GM19452 (cell line): ENCODE results near the gene TNFAIP2.
"Not testable (repeated sequence)": the region's sequence is repeated elsewhere in the genome, so short reads cannot be mapped to it uniquely, and the experiment has no call there.

ENCODE experiments used
- ATAC-seq: cut with Tn5 transposase; IDR thresholded peaks from one replicate; pipeline ENCODE4 v1.9.1; 2021; ENCODE audit not compliant: unreplicated experiment

TNFAIP2 gene

DNA sequence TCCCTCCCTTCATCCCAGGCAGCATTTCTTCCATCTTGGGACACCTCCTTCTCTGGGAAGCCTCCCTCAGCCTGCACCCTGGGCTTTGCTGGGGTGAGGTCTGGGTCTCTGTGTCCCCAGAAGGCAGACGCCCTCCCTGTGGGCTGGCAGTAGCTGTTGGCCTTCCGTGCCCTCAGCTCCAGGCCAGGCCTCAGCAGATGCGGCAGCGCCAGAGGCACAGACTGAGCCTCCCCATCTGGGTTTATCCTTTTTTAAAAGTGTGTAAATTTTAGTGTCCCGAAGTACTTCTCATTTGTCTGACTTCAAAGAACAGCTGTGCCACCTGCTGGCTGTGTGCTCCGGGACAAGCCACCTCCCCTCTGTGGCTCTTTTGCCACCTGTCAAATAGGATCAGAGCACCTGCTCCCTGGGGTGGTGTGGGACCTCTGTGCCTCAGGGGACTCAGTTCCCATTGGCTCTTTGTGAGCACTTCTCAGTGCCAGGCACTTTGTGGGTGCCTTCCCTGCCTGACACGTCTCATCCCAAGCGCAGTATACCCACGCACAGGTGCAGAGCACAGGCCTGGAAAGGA, 17.6 kb upstream of the TNFAIP2 start:
- no peak for ATAC-seq

DNA sequence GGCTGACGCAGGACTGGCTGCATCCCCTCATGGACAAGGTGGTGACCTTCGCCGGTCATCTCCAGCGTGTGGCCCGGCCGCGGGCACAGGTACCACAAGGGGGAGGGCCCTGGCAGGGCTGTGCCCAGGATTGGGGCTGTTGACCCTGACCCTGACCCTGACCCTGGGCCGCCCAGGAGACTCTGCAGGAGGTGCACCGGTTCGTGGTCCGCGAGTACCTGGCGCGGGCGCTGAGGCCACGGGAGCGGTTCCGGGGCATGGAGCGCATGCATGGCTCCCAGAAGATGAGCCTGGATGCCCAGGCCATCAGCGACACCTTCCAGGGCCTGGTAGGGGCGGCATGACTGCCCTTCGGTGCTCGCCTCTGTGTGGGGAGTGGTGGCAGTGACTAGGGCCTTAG, 15.8 kb upstream of the TNFAIP2 start:
- ATAC-seq = no peak

DNA sequence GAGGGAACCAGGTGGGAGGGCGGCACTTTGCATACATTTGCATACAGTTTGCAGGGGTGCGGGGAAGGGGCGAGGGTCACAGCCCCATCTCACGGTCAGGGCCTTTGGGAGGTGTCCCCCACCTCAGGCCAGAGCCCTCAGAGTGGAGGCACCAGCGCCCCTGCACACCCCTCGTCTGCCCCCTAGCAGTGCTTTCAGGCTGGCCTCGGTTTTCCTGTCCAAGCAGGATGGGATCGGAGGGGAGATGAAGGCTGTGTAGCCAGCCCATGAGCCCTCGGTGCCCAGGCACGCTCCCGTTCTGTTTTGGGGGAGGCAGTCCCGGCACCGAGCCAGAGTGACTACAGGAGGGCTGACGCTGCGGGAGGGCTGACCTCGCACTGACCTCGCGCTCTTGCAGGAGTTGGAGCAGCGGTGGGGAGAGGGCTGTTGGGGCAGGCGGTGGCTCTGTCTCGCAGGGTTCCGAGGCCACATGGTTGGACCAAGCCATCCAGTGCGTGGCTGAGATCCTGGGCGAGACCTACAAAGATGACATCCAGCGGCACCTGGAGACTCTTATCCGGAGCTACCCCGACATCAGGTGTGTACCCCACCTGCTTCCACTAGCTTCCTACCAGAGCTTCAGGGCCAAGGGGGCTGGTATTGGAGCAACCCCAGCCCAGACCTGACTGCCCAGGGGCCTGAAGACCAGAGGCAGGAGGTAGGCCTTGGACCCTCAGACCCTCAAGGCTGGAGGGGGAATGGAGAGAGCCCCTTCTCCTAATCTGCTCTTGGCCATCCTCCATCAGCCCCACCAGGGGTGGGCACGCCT, 15.1 kb upstream of the TNFAIP2 start:
- no peak for ATAC-seq

DNA sequence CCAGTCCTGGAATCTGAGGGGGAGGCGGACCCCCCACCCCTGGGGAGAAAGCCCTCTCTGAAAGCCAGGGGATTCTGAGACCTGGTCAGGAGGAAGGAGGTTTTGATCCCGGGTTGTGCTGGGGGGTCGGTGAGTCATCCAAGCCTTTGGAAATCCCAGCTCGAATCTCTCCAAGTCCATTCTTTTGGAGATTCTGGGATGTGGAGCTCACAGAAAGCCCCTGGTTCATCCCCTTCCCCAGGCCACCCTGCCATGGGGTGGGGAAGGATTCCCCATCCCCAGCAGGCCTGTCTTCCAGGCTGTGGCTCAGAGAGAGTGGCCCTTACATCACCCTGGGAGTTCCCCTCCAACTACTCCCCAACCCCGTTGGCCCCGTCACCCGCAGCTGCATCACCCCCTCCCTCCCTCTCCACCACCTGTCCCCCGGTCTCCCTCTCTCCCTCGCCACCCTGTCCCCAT, 14.5 kb upstream of the TNFAIP2 start:
- ATAC-seq = no peak

DNA sequence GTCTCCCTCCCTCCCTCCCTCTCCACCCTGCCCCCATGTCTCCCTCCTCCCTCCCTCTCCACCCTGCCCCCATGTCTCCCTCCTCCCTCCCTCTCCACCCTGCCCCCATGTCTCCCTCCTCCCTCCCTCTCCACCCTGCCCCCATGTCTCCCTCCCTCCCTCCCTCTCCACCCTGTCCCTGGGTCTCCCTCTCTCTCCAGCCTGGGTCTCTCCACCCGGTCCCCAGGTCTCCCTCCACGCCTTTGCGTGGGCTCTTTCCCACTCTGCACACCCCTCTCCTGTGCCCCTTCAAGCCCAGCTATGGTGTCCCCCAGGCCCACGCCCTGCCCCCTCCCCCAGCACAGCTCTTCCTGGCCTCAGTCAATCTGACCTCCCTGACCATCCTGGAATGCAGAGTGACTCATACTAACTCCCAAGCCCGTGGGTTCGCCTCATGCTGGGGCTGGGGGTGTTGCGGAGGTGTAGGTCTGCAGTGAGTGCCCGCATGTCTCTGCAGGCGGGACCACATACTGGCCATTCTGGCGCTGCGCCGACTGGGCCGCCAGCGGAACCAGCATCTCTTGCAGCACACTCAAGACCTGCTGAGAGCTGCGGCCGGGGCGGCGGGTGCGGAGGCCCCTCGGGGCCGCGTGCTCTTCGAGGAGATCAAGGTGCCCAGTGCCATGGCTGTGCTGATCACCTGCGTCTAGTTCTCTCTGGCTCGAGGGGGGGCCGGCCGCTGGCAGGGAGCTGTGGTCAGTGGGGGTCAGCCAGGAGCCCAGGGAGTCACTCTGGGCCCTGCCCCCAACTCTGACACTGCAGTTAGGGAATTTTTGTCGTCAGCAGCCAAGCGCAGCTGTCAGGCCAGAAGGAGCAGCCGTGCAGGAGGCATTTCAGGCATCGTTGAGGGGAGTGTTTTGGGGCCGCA, 13.5 kb upstream of the TNFAIP2 start:
- no peak for ATAC-seq

DNA sequence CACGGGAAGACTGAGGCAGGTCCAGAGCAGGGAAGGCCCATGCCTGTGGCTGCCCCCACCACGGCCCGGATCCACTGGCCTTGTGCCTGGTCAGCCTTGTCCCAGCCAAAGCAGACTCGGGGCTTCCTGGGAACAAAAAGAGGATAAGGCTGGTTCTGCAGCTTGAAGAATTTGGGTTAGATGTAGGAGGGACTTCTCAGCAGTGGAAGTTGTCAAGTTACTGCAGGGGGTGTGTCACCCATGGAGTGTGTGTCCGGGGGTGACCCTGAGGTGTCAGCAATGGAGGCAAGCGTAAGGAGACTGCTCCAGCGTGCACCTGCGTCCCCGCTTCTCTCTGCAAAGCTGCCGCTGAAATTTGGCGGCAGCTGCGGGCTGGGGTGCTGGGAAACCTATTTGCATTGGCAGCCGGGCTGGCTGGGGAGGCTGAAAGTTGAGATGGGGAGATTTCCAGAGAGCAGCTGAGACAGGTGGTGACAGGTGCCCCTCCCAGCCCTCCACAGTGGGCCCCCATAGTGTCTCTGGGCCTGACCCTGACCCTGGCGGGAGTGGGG, 12.5 kb upstream of the TNFAIP2 start:
- no peak for ATAC-seq

DNA sequence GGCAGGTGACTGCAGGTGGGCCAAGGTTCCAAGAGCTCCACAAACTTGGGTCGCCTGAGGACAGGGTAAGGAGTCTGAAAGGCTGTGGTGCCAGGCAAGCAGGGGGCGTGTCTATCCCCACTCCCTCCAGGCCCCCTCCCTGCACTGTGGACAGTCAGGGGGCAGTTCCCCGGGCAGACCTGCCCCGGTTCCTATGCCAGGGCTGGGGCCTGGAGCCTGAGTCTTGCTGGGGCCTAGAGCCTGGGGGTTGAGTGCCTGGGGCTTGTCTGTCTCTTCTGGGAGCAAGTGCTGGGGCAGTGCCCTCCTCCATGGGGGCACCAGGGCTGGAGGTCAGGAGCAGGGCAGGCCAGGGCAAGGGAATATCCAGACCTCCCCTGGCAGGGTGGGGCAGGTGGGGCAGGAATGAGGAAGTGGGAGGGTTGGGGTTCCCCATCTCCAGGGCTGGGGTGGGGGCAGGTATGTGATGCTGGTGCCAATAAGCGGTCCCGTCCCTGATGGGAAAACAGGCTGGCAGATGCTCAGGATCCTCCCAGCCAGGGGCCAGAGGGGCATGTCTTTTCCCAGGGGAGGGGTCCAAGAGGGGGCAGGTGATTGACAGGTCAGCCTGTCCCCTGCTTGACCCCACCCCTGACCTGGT, 11.9 kb upstream of the TNFAIP2 start:
- ATAC-seq = no peak

DNA sequence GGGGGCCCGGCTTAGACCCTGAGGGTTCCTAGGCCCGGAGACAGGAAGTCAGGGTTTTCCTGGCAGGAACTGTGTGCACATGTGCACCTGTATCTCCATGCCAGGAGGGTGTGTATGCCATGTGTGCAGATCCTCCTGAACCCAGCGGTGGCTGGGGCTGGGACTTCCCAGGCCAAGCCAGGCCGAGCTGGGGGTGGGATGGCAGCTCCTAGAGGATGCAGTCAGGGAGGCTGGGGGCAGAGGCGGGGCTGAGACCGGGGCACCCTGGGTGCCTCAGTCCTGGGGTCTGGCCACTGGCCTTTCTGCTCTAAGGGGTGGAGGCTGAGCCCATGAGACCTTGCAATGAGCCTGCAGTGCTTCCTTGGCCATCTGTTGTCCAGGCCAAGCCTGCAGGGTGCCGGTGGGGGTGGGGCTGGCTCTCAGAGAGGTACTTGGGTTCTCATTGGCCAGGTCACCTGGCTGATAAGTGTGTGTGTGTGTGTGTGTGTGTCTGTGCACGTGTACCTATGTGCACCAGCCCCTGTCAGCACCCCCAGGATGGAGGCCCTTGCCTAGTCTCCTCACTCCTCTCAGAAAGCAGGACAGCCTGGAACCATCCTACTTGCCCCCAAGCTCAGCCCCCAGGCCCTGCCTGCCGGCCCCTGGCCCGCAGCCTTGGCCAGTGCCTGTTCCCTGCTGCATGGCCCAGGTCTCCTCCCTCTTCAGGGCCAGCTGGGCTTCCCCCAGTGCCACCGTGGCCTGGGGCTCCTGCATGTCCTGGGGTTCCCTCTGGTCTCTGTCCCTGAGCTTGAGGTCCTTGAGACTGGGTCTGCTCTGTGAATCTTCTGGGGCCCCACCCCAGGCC, 10.6 kb upstream of the TNFAIP2 start:
- no peak for ATAC-seq

DNA sequence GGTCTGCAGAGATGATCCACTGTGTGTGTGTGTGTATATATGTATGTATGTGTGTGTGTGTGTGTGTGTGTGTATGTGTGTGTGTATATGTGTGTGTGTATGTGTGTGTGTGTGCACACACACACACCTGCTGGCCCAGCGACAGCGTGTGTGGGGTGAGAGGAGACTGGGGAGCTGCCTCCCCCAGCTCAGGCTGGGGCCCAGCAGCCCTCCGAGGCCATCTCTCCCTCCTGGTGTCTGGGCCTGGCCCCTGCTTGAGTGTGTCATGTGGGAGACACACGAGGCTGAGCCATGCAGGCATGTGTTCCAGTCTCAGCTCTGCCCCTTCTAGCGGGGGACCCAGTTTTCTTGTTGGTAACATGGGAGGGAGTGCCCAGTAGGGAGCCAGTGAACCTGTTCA, 10.0 kb upstream of the TNFAIP2 start:
- ATAC-seq = no peak

DNA sequence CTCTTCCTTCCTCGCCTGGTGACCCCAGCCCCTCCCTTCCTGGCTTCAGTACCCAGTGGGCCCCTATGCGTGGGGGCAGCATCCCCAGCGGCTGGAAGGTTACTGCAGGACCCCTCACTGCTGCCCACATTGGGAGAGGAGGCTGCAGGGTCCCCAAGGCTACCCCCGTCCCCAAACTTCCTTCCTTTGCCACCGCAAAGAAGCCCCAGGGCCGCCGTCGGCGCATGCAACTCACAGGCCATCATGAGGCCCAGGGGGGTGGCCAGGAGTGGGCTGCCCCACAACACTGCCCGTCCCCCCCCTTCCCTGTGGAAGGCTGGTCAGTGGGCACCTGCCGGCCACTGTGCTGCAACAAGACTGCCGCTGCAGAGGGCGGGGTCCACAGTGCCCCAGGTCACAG, 9.5 kb upstream of the TNFAIP2 start:
- ATAC-seq = no peak

DNA sequence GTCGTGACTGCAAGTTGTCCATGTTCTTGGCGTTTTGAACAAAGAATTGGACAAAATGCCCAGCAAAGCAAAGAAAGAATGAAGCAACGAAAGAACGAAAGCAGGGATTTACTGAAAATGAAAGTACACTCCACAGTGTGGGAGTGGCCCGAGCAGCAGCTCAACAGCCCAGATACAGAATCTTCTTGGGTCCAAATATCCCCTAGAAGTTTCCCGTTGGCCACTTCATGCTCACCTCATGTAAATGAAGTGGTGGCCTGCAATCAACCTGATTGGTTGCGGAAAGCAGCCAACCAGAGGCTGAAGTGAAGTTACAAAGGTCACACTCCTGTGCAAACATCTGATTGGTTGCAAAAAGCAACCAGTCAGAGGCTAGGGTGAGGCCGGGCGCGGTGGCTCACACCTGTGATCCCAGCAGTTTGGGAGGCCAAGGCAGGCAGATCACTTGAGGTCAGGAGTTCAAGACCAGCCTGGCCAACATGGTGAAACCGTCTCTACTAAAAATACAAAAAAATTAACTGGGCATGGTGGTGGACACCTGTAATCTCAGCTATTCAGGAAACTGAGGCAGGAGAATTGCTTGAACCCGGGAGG, 8.1 kb upstream of the TNFAIP2 start:
- not testable (repeated sequence) for ATAC-seq

DNA sequence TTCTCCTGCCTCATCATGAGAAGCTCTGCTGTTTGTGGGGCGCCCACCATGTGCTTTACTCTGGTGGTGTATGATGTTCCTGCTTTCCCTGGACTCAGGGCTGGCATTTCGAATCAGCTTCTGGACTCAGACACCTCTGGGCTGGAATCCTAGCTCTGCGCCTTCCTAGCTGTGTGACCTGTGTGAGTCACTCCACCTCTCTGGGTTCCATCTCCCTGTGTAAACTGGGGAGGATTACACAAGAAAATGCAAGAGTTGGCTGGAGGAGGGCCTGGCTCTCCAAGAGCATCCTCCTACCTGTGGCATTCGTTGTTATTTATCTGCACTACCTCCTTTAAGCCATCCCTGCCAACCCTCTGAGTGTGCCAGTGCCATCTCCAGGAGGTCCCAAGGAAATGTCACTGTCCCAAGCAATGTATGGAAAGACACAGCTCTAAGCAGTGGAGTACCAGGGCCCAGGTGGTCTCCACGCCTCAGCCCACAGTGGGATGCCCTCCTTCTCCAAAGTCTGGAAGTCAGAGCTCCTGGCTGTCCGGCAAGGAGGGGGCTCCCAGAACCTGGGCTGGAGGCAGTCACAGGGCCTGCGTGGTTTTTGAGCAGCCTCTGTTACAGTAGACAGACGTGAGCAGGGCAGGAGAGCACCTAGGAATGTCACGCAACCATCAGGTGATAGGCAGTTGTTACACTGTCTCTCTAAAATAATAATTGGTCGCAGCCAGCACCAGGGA, 7.3 kb upstream of the TNFAIP2 start:
- ATAC-seq = no peak

DNA sequence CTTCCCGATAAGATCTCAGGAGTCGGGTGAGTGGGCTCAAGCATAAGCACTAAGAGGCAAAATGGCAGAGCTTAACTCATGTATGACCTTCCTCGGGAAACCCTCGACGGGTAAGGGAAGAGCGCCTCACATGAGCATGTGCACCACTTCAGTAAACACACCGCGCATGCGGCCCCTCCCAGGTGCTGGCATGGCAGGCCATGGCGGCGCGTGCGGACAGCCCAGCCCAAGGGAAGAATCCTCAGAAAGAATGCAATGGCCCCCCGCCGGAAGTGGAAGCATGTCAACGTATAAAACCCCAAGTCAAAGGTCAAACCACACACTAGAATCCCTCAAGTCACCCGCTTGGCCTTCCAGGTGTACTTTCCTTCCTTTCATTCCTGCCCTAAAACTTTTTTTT, 6.6 kb upstream of the TNFAIP2 start:
- ATAC-seq = no peak

DNA sequence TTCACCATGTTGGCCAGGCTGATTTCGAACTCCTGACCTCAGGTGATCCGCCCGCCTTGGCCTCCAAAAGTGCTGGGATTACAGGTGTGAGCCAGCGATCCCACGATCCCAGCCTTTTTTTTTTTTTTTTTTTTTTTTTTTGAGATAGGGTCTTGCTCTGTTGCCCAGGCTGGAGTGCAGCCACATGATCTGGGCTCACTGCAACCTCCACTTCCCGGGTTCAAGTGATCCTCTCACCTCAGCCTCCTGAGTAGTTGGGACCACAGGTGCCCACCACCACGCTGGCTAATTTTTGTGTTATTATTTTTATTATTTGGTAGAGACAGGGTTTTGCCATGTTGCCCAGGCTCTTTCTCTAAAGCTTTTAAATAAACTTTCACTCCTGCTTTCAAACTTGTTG, 5.8 kb upstream of the TNFAIP2 start:
- ATAC-seq = not testable (repeated sequence)

DNA sequence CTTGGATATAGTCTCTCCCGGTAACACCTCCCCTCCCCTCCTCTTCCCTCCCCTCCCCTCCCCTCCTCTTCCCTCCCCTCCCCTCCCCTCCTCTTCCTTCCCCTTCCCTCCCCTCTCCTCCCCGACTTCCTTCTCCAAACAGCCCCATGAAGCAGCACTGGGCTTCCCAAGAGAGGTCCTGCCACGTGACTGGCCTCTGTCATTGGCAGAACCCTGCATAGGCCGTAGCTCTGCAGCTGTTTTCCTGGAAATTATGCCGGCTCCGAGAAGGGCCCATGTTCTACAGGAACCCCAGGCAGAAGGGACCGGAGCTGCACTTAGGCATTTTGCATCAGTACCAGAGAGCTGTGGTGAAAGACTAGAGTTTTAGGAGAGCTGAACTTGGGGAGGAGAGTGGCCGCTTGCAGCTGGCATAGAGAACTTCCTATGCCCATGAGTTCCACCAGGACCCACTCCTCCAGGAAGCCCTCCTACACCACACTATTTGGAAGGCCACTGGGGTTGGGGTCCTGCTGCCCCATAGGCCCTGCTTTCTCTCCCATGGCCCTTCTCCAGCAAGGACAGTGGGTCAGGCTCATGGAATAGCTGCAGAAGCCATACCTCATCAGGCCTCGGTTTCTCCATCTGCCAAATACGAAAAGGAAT, 5.1 kb upstream of the TNFAIP2 start:
- no peak for ATAC-seq

DNA sequence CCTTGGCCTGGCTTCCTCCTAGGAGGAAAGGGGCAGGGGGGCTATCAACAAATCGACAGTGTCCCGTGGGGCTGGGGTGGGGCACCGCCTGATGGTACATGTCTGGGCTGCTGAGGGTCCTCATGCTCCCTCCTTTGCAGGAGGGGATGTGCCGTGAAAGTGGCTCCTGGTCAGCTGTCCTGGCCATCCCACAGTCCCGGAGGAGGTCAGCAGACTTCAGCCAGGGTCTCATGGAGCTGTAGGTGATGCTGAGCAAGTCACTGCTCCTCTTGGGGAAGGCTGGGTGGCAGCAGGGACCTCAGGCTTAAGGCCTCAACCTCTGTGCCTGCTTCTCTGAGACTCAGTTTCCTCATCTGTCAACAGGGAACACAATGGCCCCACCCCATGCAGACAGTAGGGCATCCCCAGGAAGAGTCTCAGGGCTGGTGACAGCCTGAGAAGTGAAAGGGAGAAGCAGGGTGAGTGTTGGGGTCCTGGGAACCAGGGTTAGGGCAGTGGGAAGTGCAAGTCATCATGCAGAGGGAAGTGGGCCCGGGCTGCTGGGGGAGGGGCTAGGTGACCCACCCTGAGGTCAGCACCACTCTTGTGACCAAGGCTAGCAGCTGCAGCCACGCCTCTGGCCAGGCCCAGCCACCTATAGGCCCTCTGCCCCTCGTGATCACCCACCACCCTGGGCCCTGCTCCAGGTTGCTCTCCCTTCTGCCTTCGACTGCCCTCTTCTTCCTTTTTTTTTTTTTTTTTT, 4.4 kb upstream of the TNFAIP2 start:
- ATAC-seq = no peak

DNA sequence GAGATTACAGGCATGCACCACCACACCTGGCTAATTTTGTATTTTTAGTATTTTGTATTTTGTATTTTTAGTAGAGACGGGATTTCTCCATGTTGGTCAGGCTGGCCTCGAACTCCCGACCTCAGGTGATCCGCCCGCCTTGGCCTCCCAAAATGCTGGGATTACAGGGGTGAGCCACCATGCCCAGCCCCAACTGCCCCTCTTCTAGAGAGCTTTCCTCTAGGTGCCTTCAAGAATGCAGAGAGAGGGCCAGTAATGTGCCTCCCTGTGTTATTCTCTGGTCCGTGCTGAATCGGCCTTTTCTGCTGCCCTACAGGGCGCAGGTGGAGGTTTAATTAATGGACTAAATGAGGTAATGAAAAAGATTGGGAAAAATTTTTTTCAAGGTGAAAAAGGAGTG, 3.7 kb upstream of the TNFAIP2 start:
- not testable (repeated sequence) for ATAC-seq
